COR-L47 (cell line): Measurements from ENCODE around the gene PAK3.

Experiments
- DNase-seq: peaks from one replicate; lab custom pipeline; 2025; lab: John Stamatoyannopoulos, UW

The PAK3 gene

DNA sequence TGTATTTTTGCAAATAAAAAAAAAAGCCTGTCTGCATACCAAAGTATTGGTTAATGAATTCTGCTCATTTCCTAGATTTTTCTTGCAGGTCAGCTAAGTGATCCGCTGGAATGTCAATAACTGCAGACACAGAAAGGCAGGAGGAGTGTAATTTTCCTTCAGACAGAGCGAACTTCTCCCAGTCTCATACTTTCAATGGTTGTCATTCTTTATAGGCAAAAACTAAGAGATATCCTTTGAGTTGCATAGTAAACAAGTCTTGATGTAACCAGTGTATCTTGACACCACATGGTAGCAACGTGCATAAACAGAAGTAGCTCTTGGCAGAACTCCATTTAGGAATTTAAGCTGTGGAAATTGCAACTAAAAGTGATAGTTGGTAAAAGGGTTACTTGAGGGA, 166.1 kb downstream of the PAK3 start:
- no peak for DNase-seq

DNA sequence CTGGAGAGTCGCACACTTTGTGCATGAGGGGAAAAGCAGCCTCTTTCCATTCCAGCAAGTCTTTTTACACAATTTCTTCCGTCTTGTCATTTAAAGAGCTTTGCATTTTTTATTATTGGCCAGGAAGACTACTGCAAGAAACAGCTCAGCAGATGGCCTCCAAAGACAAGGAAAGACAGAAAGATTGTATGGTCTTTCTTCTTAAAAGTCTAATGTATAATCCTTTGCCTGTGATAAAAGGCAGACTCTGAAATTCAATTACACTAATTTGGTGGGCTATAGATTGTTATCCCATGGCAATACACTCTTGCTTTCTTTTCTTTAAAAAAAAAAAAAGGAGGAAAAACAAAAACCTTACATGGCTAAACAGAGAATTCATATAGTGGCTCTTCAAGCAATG, 168.4 kb downstream of the PAK3 start:
- no peak for DNase-seq

DNA sequence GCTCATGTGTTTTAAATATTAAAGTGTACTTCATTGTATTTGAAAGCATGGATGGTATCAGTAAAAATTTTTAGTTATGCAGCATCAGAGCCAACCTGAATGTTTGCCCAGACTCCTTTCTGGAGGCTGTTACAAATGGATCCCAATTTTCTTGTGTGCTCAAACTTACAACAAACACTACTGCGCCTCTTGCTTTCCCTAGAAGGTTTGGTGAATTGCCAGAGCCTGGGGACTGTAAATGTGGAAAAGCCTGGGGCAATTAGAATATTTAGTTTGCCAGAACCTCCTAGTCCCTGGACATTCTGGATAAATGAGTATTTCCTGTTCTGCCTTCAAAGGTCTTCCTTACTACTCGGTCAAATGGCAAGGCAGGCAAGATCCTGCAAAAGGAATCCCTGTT, 169.5 kb downstream of the PAK3 start:
- DNase-seq = no peak

DNA sequence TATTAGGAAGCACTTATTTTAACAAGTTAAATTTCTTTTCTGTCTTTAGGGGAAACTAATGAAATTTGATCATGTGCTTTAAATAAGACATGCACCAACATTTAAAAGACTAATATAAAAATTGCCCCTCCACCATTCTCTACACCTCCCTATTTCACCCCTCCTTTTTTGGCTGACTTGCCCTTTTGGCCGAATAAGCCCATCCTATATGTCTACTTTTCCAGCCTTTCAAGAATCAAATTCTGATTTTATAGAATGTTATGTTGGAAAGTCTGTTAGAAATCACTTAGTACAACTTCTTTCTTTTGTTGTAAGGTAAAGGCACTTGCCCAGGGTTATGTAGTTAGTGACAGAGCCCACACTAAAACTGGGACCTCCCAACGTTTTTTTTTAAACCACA, 172.5 kb downstream of the PAK3 start:
- no peak for DNase-seq

DNA sequence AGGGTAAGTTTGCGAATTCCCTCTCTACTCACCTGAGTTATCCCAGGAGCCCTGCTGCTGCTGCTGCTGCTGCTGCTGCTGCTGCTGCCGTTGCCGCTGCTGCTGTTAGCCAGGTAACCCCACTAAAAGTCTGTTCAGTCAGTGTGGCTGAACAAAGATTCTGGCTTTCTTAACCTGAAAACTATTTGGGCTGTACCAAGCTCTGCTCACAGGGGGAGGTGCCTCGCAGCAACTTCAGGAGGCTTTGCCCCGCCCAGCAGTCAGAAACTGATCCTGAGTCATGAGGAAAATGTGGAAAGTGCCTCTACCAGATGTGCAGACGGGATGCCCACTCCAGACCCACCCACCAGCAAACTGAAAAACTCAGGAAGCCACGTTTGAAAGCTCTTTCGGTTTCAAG, 174.3 kb downstream of the PAK3 start, which contains the start of gene CAPN6:
TSS of gene CAPN6 (minus strand) at position 145 of the 400 bp plus-strand sequence. CDS start 6,547 bp downstream, outside the sequence.
- no peak for DNase-seq
